Esophagus mucosa (tissue), 1 donor: ENCODE data around the gene MEX3C. TPM values are rescaled to one million over a fixed set of nuclear protein-coding genes. Genes with fewer than 3 reads are reported as not detected.

ENCODE experiments used
- ATAC-seq: fragments of 200-7000 bp; cut with Tn5 transposase; one replicate; pipeline ENCODE4 v1.9.1; 2020
- total RNA-seq: library from RNA; stranded (reverse); gene quantifications from one replicate; pipeline ENCODE4 v1.2.4, GENCODE V29; 2023
- donor health status: DM: yes; HTN: yes; CAD: no.

MEX3C gene
- total RNA-seq, 1 donor from 2014 or later, result 19.4 TPM

GRCh38 chr18:51191128-51191717 is 6.3 kb downstream of the MEX3C start:
- ATAC-seq, result no peak

- ATAC-seq, result no peak
Observed at GRCh38 chr18:51190000-51190399, 7.5 kb downstream of the MEX3C start.

DNA sequence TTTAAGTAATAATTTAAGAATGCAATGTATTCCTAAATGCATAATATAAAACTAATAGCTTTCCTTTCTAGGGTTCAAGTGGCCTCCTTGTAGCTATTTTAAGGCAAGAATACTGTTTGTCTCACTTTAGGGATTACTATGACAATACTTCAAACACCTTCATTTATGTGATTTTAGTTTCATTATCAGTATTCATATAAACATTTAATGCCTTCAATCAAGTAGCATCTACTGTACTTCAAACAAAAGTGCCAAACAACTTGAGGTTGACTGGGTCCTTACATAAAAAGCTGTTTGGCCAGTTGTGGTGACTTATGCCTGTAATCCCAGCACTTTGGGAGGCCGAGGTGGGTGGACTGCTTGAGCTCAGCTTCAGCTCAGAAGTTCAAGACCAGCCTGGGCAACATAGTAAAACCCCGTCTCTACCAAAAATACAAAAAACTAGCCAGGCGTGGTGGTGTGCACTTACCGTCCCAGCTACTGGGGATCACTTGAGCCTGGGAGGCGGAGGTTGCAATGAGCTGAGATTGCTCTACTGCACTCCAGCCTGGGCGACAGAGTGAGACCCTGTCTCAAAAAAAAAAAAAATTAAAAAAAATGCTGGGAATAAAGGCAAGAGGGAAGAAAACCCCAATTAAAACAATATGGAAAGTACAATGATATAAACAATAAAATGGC is 9.3 kb downstream of the MEX3C start:
- ATAC-seq, result no peak

GRCh38 chr18:51185075-51185474 is 12.4 kb downstream of the MEX3C start:
- no peak for ATAC-seq

GRCh38 chr18:51184091-51184457 is 13.4 kb downstream of the MEX3C start:
- ATAC-seq, result no peak

GRCh38 chr18:51183372-51184090 is 13.9 kb downstream of the MEX3C start:
- ATAC-seq, result no peak

DNA sequence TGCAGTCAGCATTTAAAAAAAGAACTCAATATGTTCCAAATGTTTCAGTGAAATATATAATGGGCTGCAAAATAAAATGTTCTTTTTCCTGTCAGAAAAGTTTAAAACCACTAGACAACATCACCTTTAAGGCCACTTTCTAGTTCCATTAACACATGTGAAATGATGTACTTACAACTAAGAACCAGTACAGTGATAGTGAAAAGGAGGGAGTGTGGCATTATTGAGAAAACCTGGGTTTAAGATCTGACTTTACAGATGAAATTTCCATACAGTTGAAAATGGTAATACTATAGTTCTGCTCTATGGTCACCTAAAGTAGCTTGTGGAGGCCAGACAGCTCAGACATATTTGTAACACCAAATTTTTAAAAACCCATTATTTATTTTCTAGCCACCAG is 14.7 kb downstream of the MEX3C start:
- no peak for ATAC-seq

- no peak for ATAC-seq
Observed at GRCh38 chr18:51171625-51172259, 25.7 kb downstream of the MEX3C start.

GRCh38 chr18:51171223-51171622 is 26.3 kb downstream of the MEX3C start:
- no peak for ATAC-seq

GRCh38 chr18:51170664-51171063 is 26.8 kb downstream of the MEX3C start:
- no peak for ATAC-seq

- no peak for ATAC-seq
Observed at GRCh38 chr18:51169731-51170130, 27.8 kb downstream of the MEX3C start.

- no peak for ATAC-seq
Observed at GRCh38 chr18:51168960-51169662, 28.4 kb downstream of the MEX3C start.

DNA sequence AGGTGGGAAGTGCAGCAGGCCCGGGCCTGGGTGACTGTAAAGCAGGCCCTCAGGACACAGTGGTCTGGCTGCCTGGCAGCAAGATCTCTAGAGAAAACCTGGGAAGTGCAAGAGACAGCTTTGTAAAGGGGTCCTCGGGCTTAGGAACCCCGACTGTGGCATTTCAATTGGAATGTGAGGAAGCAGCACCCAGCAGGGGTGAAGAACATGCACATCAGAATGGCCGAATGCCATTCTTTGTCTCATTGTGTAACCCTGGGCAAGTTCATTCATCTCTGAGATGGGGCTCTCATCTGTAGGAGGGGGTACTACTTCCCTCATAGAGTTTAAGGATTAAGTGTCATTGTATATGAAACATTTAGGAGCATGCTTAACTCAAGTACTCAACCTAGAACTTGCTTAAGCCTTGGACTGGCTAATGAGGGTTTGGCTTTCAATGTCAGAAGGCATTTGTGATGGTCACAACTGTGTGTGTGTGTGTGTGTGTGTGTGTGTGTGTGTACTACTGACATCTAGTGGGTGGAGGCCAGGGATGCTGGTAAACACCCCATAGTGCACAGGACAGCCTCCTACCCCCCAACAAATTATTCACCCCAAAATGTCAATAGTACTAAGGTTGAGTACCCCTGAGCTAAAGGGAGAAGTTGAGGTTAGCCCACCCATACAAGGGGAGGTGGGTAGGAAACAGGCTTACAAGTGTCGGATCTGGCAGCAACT is 29.3 kb downstream of the MEX3C start:
- no peak for ATAC-seq

GRCh38 chr18:51165296-51165695 is 32.2 kb downstream of the MEX3C start:
- ATAC-seq, result no peak

DNA sequence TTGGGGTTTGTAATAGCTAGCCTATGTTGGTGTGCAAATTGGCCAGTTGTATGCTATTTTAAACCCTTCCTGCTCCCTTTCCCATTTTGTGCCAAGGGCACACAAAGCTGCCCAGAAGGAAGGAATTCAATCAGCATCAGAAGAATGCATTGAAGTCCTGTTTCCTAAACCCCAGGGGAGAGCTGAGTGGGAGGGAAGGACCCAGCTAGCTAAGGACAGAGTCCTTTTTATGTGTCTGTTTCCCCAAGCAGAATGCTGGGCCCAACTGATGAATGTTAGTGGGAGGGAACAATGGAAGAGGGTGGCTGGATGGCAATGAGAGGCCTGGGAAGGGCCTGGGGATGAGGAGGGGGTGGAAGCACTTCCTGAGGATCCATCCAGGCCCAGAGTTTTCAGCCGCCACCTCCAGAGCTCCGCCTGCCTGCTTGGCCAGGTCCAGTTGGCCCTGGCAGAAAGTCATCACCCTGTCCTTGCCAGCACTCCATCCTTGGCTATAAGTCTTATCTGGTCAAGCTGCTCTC is 32.7 kb downstream of the MEX3C start:
- no peak for ATAC-seq

GRCh38 chr18:51164342-51164741 is 33.1 kb downstream of the MEX3C start:
- ATAC-seq, result no peak

GRCh38 chr18:51163543-51163942 is 33.9 kb downstream of the MEX3C start:
- no peak for ATAC-seq

DNA sequence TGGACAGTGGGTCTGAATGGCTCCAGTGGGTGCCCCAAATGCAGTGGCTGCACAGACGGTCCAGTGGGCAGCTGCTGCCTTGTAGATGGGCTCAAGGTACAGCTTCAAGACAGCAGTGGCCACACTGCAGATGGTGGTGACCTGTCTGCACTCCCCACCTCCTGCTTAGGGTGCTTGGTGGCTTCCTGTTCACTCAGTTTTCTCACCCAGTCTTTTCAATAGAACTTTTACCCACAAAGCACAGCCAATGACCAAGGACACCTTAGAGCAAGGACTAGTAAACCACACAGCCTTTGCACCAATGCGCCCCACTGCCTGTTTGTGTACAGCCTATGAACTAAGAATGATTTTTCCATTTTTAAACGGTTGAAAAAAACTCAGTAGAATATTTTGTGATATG is 34.9 kb downstream of the MEX3C start:
- ATAC-seq, result no peak

GRCh38 chr18:51160646-51161045 is 36.8 kb downstream of the MEX3C start:
- no peak for ATAC-seq

DNA sequence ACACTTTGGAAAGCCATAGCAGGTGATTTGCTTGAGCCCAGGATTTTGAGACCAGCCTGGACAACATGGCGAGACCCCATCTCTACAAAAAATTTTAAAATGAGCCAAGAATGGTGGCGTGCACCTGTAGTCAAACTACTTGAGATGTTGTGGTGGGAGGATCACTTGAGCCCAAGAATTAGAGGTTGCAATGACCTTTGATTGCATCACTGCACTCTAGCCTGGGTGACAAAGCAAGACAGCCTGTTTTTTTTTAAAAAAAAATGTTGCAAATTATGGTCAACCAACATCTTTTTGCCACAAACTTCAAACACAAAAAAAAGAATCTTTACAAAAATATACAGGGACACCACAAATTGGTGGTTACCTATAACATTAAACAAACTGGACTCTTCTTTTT is 40.3 kb downstream of the MEX3C start:
- no peak for ATAC-seq

DNA sequence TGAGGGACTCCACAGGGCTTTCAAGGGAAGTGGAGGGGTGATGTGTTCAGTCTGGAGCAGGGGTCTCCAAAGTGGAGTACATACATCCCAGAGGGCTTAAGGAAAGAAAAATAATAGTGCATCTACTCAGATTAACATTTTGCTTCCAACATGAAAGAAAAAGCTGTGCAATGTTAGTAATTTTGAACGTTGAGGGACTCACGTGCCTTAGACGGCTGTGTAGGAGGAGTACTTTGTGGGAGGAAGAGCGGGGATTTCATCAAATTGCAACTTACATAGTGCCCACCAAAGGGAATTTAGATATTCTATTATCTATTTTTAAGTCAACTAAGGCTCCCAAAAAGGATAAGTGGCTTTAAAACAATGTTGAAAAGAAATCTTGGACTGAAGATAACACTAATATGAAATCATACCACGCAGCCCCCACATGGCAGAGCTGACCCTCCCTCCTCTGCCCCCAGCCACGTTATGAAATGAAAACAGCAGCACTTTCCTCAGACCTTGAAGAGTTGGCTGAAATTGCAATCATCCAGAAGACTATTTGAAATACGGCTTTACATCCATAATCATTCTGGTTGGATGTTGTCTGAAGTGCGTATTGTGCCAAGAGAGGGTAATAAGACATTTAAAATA is 42.9 kb downstream of the MEX3C start:
- no peak for ATAC-seq
